ENCODE measurements around the gene KIF15. TPM values are rescaled to one million over a fixed set of nuclear protein-coding genes. Genes with fewer than 3 reads are reported as not detected.

The KIF15 gene
- total RNA-seq, 4 donors from 2014 or later: 0.95 to 11.5 (median 0.96) TPM; not detected in 1

GRCh38 chr3:44722103-44722401 lies 39.5 kb upstream of the KIF15 start:
- H3K9me3 ChIP-seq: peaks cover 80 to 95% of the 10 kb centered on the region in 2 donors
- in situ Hi-C loops (cut with MboI; ENCODE audit: low pct_ligation_motif_present in 1 of 4, low pct_unique_long_range_greater_than_20kb in 1 of 4, low sequenced_read_pairs in 3 of 4): no loop called here
- intact Hi-C loops (cut with DNase I; ENCODE audit: low total_unique reads): loop anchor here (5.0 kb wide), 1 partner anchor 1030 kb away; no protein-coding TSS in a partner anchor
- H3K36me3 ChIP-seq: peaks cover 2 to 53% (median 19%) of the 10 kb centered on the region in 4 donors
- TF ChIP-seq POLR2AphosphoS5 (IDR thresholded peaks at IDR 0.05): no peak
- TF ChIP-seq EP300 (IDR thresholded peaks at IDR 0.05; ENCODE audit: low read depth): no peak
- H3K27ac ChIP-seq: no peak overlapping the region
- no peaks in the 10 kb centered on the region for H3K27me3 ChIP-seq
- no peak overlapping the region for H3K4me3 ChIP-seq
- 89 to 100% methylated on average over 1 of the region's 1 CpG for WGBS, 2 donors (ENCODE audit: low coverage in 1 of 2)
- H3K4me1 ChIP-seq: no peaks in the 10 kb centered on the region
- DNase-seq: no peak

GRCh38 chr3:44729384-44729910 lies 32.1 kb upstream of the KIF15 start, which contains the start of gene ZNF501:
Gene ZNF501 (plus strand): TSS chr3:44729635. CDS start chr3:44734422, 4,787 bp downstream.
- peaks cover 0 to 13% (median 7%) of the 10 kb centered on the region in 4 donors for H3K4me1 ChIP-seq
- DNase-seq: peak; percentile 96
- H3K4me3 ChIP-seq: peak within 1 kb of the TSS; percentile 52 to 88 (median 64)
- H3K27ac ChIP-seq: peak within 1 kb of the TSS; percentile 54 to 67 (median 58)
- TF ChIP-seq CTCF (IDR thresholded peaks at IDR 0.05) (no peak), POLR2A (IDR thresholded peaks at IDR 0.05) (peak; percentile 42), POLR2AphosphoS5 (IDR thresholded peaks at IDR 0.05) (peak; percentile 47 to 68 (median 66))
- intact Hi-C loops (cut with DNase I; ENCODE audit: low total_unique reads): no loop called here
- peaks cover 54 to 73% of the 10 kb centered on the region in 2 donors for H3K9me3 ChIP-seq
- H3K36me3 ChIP-seq: peaks cover 0 to 33% (median 15%) of the 10 kb centered on the region in 4 donors
- WGBS, 2 donors (ENCODE audit: low coverage in 1 of 2): 4% methylated on average over 46 of the region's 46 CpGs; no CpG with 5 or more reads in 1 of the 2 donors
- in situ Hi-C loops (cut with MboI; ENCODE audit: low pct_ligation_motif_present in 1 of 4, low pct_unique_long_range_greater_than_20kb in 1 of 4, low sequenced_read_pairs in 3 of 4): no loop called here
- no peaks in the 10 kb centered on the region for H3K27me3 ChIP-seq

GRCh38 chr3:44734646-44735168 lies 26.9 kb upstream of the KIF15 start:
- Histone ChIP-seq H3K9me3 (peaks cover 73 to 88% of the 10 kb centered on the region in 2 donors), H3K27me3 (no peaks in the 10 kb centered on the region), H3K4me3 (no peak overlapping the region), H3K4me1 (peaks cover 0 to 9% (median 3%) of the 10 kb centered on the region in 4 donors), H3K36me3 (peaks cover 0 to 41% (median 19%) of the 10 kb centered on the region in 4 donors), H3K27ac (no peak overlapping the region)
- in situ Hi-C loops (cut with MboI; ENCODE audit: low pct_ligation_motif_present in 1 of 4, low pct_unique_long_range_greater_than_20kb in 1 of 4, low sequenced_read_pairs in 3 of 4): no loop called here
- TF ChIP-seq CTCF (IDR thresholded peaks at IDR 0.05): no peak
- TF ChIP-seq POLR2AphosphoS5 (IDR thresholded peaks at IDR 0.05): no peak
- TF ChIP-seq EP300 (IDR thresholded peaks at IDR 0.05; ENCODE audit: low read depth): no peak
- no peak for TF ChIP-seq POLR2A (IDR thresholded peaks at IDR 0.05)
- intact Hi-C loops (cut with DNase I; ENCODE audit: low total_unique reads): no loop called here
- no peak for DNase-seq
- 93% methylated on average over 3 of the region's 3 CpGs for WGBS, 2 donors (ENCODE audit: low coverage in 1 of 2)

GRCh38 chr3:44761101-44761423 lies 532 bp upstream of the KIF15 start:
- Histone ChIP-seq H3K4me1 (peaks cover 4 to 19% (median 13%) of the 10 kb centered on the region in 4 donors), H3K36me3 (peaks cover 0 to 15% (median 0%) of the 10 kb centered on the region in 4 donors), H3K27me3 (no peaks in the 10 kb centered on the region), H3K9me3 (peaks cover 0 to 4% of the 10 kb centered on the region in 2 donors), H3K4me3 (peak overlapping the region; percentile 61 to 95 (median 77)), H3K27ac (peak overlapping the region; percentile 76 to 79 (median 78))
- WGBS, 2 donors (ENCODE audit: low coverage in 1 of 2): 5 to 9% methylated on average over 6 to 15 of the region's 15 CpGs
- no peak for DNase-seq
- TF ChIP-seq POLR2A (IDR thresholded peaks at IDR 0.05): no peak
- TF ChIP-seq CTCF (IDR thresholded peaks at IDR 0.05): no peak
- no peak for TF ChIP-seq POLR2AphosphoS5 (IDR thresholded peaks at IDR 0.05)
- no peak for TF ChIP-seq EP300 (IDR thresholded peaks at IDR 0.05; ENCODE audit: low read depth)
- in situ Hi-C loops (cut with MboI; ENCODE audit: low pct_ligation_motif_present in 1 of 4, low pct_unique_long_range_greater_than_20kb in 1 of 4, low sequenced_read_pairs in 3 of 4) (no loop called here), intact Hi-C loops (cut with DNase I; ENCODE audit: low total_unique reads) (loop anchor here (10.0 kb wide), 2 partner anchors 94 to 246 kb away; no protein-coding TSS in a partner anchor)
